ENCODE results near the gene SIL1. TPM values are rescaled to one million over a fixed set of nuclear protein-coding genes. Genes with fewer than 3 reads are reported as not detected.

SIL1 gene
- total and polyA plus RNA-seq, 2 of the 8 experiments (the other 6 are each of a cell fraction or from before 2014, with no cell fraction given): 8.3 to 12.8 TPM

- TF ChIP-seq SRF (IDR thresholded peaks at IDR 0.05; ENCODE audit: low read depth, low read length): no peak
Observed at GRCh38 chr5:138930371-138931097, 267.6 kb downstream of the SIL1 start (continued).
